Loucy (cell line): Measurements from ENCODE around the gene DTX3.

Source experiments
- CTCF ChIP-seq: fragments of 200-600 bp; sonication (generic); conservative IDR thresholded peaks from 2 replicates; pipeline ENCODE4 v1.5.1; 2014; ENCODE audit warnings: mild to moderate bottlenecking, antibody characterized with exemption, low read length
- EZH2phosphoT487 ChIP-seq: fragments of 200-600 bp; IDR thresholded peaks from 2 replicates; pipeline ENCODE4 v1.6.1; 2018; ENCODE audit warnings: antibody characterized with exemption, mild to moderate bottlenecking, moderate library complexity, borderline replicate concordance

GRCh38 chr12:57583008-57583831 lies 21.4 kb upstream of the DTX3 start:
- TF ChIP-seq CTCF (peak; percentile 99), EZH2phosphoT487 (no peak)
